ENCODE measurements around the gene KRCC1.

DNA sequence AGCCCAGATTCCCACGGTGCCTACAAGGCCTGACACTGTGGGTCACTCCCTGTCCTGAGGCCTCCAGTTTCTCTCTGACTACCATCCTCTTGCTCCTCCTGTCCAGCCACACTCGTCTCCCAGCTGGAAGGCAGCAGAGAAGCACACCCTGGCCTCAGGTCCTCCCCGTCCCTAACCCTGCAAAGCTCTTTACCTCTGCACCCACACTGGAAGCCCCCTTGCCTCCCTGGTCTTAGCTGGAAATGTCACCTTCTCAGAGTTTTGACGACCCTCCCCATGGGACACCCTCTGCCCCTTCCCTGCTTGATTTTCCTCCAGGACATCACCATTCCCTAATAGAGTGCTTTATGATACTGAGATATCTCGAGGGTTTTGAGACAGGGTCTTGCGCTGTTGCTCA, 49.8 kb downstream of the KRCC1 start:
- TF ChIP-seq POLR2A (IDR thresholded peaks at IDR 0.05; ENCODE audit: low read depth, low read length) = no peak
- TF ChIP-seq POLR2AphosphoS5 (IDR thresholded peaks at IDR 0.05; ENCODE audit: low read depth, low read length) = no peak
- TF ChIP-seq TAF1 (IDR thresholded peaks at IDR 0.05; ENCODE audit: borderline replicate concordance, low read depth, low read length) = no peak

All from GM12892 (cell line).